Measurements from ENCODE around the gene TDRD1. TPM values are rescaled to one million over a fixed set of nuclear protein-coding genes. Genes with fewer than 3 reads are reported as not detected.
"Not testable (repeated sequence)": the region's sequence is repeated elsewhere in the genome, so short reads cannot be mapped to it uniquely, and the experiment has no call there.

Gene TDRD1
- total RNA-seq, 4 donors from 2014 or later: under 0.01 to 1.3 TPM; not detected in 2

GRCh38 chr10:114142018-114142417 lies 37.1 kb upstream of the TDRD1 start:
- H3K27me3 ChIP-seq: no peaks in the 10 kb centered on the region
- H3K4me3 ChIP-seq: no peak overlapping the region
- no peaks in the 10 kb centered on the region for H3K9me3 ChIP-seq
- H3K27ac ChIP-seq: no peak overlapping the region
- intact Hi-C loops (cut with DNase I): no loop called here
- 77 to 84% methylated on average over 3 of the region's 3 CpGs for WGBS, 2 donors
- H3K36me3 ChIP-seq: peaks cover 4 to 88% (median 8%) of the 10 kb centered on the region in 3 donors
- no peak for DNase-seq
- H3K4me1 ChIP-seq: no peaks in the 10 kb centered on the region
- no peak for TF ChIP-seq CTCF (IDR thresholded peaks at IDR 0.05)
- TF ChIP-seq POLR2A (IDR thresholded peaks at IDR 0.05): no peak

- H3K4me1 ChIP-seq: no peaks in the 10 kb centered on the region
- no peaks in the 10 kb centered on the region for H3K9me3 ChIP-seq
- WGBS, 2 donors: 95 to 100% methylated on average over 1 of the region's 1 CpG
- H3K27me3 ChIP-seq: no peaks in the 10 kb centered on the region
- no peak for DNase-seq
- H3K4me3 ChIP-seq: no peak overlapping the region
- peaks cover 4 to 93% (median 8%) of the 10 kb centered on the region in 3 donors for H3K36me3 ChIP-seq
- intact Hi-C loops (cut with DNase I): no loop called here
- TF ChIP-seq POLR2A (IDR thresholded peaks at IDR 0.05) (no peak), CTCF (IDR thresholded peaks at IDR 0.05) (no peak)
- no peak overlapping the region for H3K27ac ChIP-seq
Observed at GRCh38 chr10:114143160-114143559, 36.0 kb upstream of the TDRD1 start.

GRCh38 chr10:114149476-114149875 lies 29.7 kb upstream of the TDRD1 start:
- Histone ChIP-seq H3K36me3 (peaks cover 0 to 80% (median 0%) of the 10 kb centered on the region in 3 donors), H3K4me1 (peaks cover 0 to 12% (median 0%) of the 10 kb centered on the region in 3 donors)
- 88 to 97% methylated on average over 2 to 3 of the region's 3 CpGs for WGBS, 2 donors
- H3K27me3 ChIP-seq; H3K9me3 ChIP-seq; H3K27ac ChIP-seq; H3K4me3 ChIP-seq; intact Hi-C loops (cut with DNase I); DNase-seq: not testable (repeated sequence)

GRCh38 chr10:114151486-114151885 lies 27.7 kb upstream of the TDRD1 start:
- Histone ChIP-seq H3K36me3 (peaks cover 0 to 83% (median 0%) of the 10 kb centered on the region in 3 donors), H3K4me1 (peaks cover 0 to 12% (median 0%) of the 10 kb centered on the region in 3 donors), H3K27me3 (no peaks in the 10 kb centered on the region), H3K9me3 (no peaks in the 10 kb centered on the region), H3K27ac (no peak overlapping the region), H3K4me3 (no peak overlapping the region)
- TF ChIP-seq POLR2A (IDR thresholded peaks at IDR 0.05) (no peak), CTCF (IDR thresholded peaks at IDR 0.05) (no peak)
- no peak for DNase-seq
- 51 to 55% methylated on average over 2 of the region's 2 CpGs for WGBS, 2 donors
- intact Hi-C loops (cut with DNase I): no loop called here

GRCh38 chr10:114151892-114152291 lies 27.3 kb upstream of the TDRD1 start:
- intact Hi-C loops (cut with DNase I): no loop called here
- Histone ChIP-seq H3K27ac (no peak overlapping the region), H3K27me3 (no peaks in the 10 kb centered on the region), H3K4me3 (no peak overlapping the region), H3K36me3 (peaks cover 0 to 84% (median 0%) of the 10 kb centered on the region in 3 donors), H3K9me3 (no peaks in the 10 kb centered on the region), H3K4me1 (peaks cover 0 to 12% (median 0%) of the 10 kb centered on the region in 3 donors)
- TF ChIP-seq CTCF (IDR thresholded peaks at IDR 0.05) (no peak), POLR2A (IDR thresholded peaks at IDR 0.05) (no peak)
- no peak for DNase-seq
- WGBS, 2 donors: 68 to 93% methylated on average over 1 of the region's 1 CpG

- intact Hi-C loops (cut with DNase I): no loop called here
- Histone ChIP-seq H3K36me3 (peaks cover 0 to 73% (median 0%) of the 10 kb centered on the region in 3 donors), H3K9me3 (no peaks in the 10 kb centered on the region), H3K27me3 (no peaks in the 10 kb centered on the region), H3K27ac (no peak overlapping the region), H3K4me3 (no peak overlapping the region), H3K4me1 (peaks cover 0 to 5% (median 0%) of the 10 kb centered on the region in 3 donors)
- 79 to 86% methylated on average over 2 of the region's 2 CpGs for WGBS, 2 donors
- no peak for DNase-seq
- TF ChIP-seq CTCF (IDR thresholded peaks at IDR 0.05) (no peak), POLR2A (IDR thresholded peaks at IDR 0.05) (no peak)
Observed at GRCh38 chr10:114157912-114158311, 21.2 kb upstream of the TDRD1 start.

All from esophagus squamous epithelium (tissue), 5 donors.